Bronchial epithelial cell (primary cell): ENCODE results near the gene NBPF3. TPM values are rescaled to one million over a fixed set of nuclear protein-coding genes. Genes with fewer than 3 reads are reported as not detected.

ENCODE experiments used
- DNase-seq: peaks from one replicate; pipeline ENCODE4 v3.0.0-alpha.2; 2010; ENCODE audit warnings: low read depth
- FAIRE-seq: peaks from 2 replicates; lab custom pipeline; 2011; peaks lifted over from hg19 to GRCh38; lab: Jason Lieb, UNC
- H3K27me3 ChIP-seq: 2 replicates; pipeline ENCODE4 v1.5.1; 2011; ENCODE audit warnings: low read length; ENCODE audit not compliant: control insufficient read depth, insufficient read depth
- H3K36me3 ChIP-seq: 2 replicates; pipeline ENCODE4 v1.5.1; 2011; ENCODE audit warnings: low read length; ENCODE audit not compliant: control insufficient read depth, insufficient read depth
- H3K4me3 ChIP-seq: 2 replicates; pipeline ENCODE4 v1.5.1; 2011; ENCODE audit warnings: mild to moderate bottlenecking, low read depth, low read length, control low read depth
- total RNA-seq: library from RNA; depleted of rRNA; stranded (reverse); fragments of >200 nt; gene quantifications from 2 replicates; pipeline ENCODE4 v1.2.1, GENCODE V29; 2014
- TF ChIP-seq, protein P1 (sequence below): IDR thresholded peaks from 2 replicates; pipeline ENCODE4 v1.5.1; 2011; ENCODE audit warnings: mild to moderate bottlenecking, moderate library complexity, low read length, control low read depth, inconsistent platforms; ENCODE audit not compliant: insufficient read depth, severe bottlenecking

The NBPF3 gene
- total RNA-seq, 1 donor from 2014 or later, result 6.8 TPM

DNA sequence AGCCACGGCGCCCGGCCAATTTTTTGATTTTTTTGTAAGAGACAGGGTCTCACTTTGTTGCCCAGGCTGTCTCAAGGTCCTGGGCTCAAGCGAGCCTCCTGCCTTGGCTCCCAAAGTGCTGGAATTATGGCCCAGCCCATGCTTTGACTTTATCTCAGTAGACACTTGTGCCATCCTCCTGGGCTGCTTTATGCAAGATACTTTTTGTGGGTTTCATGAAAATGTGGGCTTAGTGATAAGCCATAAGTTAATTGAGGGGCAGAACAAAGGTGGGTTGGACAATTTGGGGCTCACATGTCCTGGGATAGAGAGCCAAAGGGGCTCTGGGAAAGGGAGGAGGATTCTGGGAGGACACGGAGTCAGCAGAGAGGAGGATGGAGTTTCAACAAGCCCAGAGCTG is 91.3 kb downstream of the NBPF3 start:
- TF ChIP-seq, protein P1, sequence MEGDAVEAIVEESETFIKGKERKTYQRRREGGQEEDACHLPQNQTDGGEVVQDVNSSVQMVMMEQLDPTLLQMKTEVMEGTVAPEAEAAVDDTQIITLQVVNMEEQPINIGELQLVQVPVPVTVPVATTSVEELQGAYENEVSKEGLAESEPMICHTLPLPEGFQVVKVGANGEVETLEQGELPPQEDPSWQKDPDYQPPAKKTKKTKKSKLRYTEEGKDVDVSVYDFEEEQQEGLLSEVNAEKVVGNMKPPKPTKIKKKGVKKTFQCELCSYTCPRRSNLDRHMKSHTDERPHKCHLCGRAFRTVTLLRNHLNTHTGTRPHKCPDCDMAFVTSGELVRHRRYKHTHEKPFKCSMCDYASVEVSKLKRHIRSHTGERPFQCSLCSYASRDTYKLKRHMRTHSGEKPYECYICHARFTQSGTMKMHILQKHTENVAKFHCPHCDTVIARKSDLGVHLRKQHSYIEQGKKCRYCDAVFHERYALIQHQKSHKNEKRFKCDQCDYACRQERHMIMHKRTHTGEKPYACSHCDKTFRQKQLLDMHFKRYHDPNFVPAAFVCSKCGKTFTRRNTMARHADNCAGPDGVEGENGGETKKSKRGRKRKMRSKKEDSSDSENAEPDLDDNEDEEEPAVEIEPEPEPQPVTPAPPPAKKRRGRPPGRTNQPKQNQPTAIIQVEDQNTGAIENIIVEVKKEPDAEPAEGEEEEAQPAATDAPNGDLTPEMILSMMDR, result no peak
- no peaks in the 10 kb centered on the region for H3K36me3 ChIP-seq
- DNase-seq (no peak), FAIRE-seq (no peak)
- no peak overlapping the region for H3K4me3 ChIP-seq
- no peaks in the 10 kb centered on the region for H3K27me3 ChIP-seq

DNA sequence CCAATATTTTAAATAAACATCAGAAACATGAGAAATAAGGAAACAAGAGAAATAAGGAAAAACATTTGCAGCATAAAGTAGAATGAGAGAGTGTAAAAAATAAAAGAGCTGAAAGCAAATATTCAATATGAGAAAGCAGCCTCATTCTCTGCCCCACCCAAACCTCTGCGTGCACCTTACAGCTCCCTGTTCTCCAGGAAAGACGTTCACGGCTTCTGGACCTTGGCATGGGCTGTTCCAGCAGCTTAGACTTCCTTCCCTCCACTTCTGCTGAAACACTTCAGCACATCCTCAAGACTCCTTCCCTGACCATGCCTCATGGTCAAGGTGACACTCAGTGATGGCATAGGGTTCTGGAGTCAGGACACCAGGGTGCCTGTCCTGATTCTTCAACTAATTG is 92.6 kb downstream of the NBPF3 start:
- no peak for DNase-seq
- Histone ChIP-seq H3K27me3 (no peaks in the 10 kb centered on the region), H3K36me3 (no peaks in the 10 kb centered on the region), H3K4me3 (no peak overlapping the region)
- TF ChIP-seq, protein P1, result no peak
- no peak for FAIRE-seq

DNA sequence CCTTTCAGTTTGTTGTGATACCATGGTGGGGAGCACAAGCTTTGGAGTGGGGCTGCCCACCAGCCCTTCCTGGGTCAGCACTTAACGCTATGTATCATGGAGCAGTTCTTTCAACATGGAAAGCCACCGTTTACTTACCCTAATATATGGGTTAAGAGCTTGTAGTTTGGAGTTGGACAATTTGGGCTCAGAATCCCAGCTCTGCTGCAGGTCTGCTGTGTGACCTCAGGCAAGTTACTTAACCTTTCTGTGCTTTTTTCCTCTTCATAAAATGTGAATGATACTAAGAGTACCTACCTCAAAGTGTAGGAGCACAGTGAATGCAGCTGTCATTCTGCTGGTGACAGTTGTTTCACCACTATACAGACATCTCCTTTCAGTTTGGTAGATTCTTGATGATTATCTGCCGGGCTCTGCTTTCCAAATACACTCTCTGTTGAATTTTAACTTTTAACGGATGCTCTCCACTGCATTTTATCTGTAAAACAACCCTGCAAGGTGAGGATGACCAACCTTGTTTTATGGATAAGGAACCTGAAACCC is 93.1 kb downstream of the NBPF3 start:
- TF ChIP-seq, protein P1, result no peak
- FAIRE-seq (peak; percentile 86), DNase-seq (no peak)
- no peak overlapping the region for H3K4me3 ChIP-seq
- H3K36me3 ChIP-seq, result no peaks in the 10 kb centered on the region
- H3K27me3 ChIP-seq, result no peaks in the 10 kb centered on the region

DNA sequence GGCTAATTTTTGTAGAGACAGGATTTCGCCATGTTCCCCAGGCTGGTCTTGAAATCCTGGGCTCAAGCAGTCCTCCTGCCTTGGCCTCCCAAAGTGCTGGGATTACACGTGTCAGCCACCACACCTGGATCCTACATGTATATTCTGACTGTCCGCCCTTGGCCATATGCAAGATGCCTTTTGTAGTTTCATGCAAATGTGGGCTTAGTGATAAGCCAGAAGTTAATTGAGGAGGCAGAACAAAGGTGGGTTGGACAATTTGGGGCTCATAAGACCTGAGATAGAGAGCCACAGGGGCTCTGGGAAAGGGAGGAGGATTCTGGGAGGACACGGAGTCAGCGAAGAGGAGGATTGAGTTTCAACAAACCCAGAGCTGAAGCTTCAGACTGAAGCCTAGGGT is 94.2 kb downstream of the NBPF3 start:
- FAIRE-seq (peak; percentile 23), DNase-seq (peak; percentile 10)
- Histone ChIP-seq H3K36me3 (no peaks in the 10 kb centered on the region), H3K27me3 (peaks cover 2% of the 10 kb centered on the region), H3K4me3 (no peak overlapping the region)
- TF ChIP-seq, protein P1, result no peak

Other genes starting within 250 kb of the NBPF3 start
- 44.2 and 61.8 TPM in 2 replicates for gene ECE1, start 149.7 kb upstream of the NBPF3 start, total RNA-seq
- gene ALPL, start 69.3 kb downstream of the NBPF3 start, total RNA-seq, result not detected in 2 replicates
- 1.1 and 2.6 TPM in 2 replicates for gene RAP1GAP, start 229.2 kb downstream of the NBPF3 start, total RNA-seq